ENCODE data around the gene HDDC3. TPM values are rescaled to one million over a fixed set of nuclear protein-coding genes. Genes with fewer than 3 reads are reported as not detected.

HDDC3 gene, protein sequence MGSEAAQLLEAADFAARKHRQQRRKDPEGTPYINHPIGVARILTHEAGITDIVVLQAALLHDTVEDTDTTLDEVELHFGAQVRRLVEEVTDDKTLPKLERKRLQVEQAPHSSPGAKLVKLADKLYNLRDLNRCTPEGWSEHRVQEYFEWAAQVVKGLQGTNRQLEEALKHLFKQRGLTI
- total RNA-seq, result 10 to 100 TPM; 33.2 to 39.3 TPM

GRCh38 chr15:90931828-90932659 lies at the start of gene HDDC3:
HDDC3 (minus strand) TSS chr15:90932549; CDS start chr15:90932540, 9 bp downstream.
- Mint-ChIP-seq H3K27ac (peak within 1 kb of the TSS; percentile 100), H3K27me3 (no peaks in the 10 kb centered on the region), H3K9me3 (ENCODE audit: low read depth) (no peaks in the 10 kb centered on the region), H3K4me3 (peak within 1 kb of the TSS; percentile 99), H3K4me1 (peaks cover 62% of the 10 kb centered on the region), H3K36me3 (peaks cover 20% of the 10 kb centered on the region)
- CTCF ChIA-PET, result interaction anchor here (0.6 to 8.6 kb wide), 60 partner anchors 9 to 833 kb away, joined by 3 to 181 read pairs (median 5); partner anchors contain the start of genes BLM, FES, FURIN and MAN2A2
- ATAC-seq, result peak; percentile 52
- peak; percentile 95 for DNase-seq

DNA sequence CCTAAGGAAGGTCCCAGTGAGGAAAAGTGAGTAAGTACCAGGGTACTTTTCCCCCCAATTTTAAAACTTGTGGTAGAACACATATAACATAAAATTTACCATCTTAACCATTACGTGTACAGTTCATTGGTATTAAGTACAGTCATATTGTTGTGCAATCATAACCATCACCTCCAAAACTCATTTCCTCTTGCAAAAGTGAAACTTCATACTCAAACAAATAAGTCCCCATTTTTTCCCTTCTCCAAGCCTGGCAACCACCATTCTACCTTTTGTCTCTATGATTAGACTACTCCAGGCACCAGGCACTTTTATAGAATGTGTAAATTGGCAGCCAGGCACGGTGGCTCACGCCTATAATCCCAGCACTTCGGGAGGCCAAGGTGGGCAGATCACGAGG lies 49.8 kb upstream of the HDDC3 start:
- Mint-ChIP-seq H3K36me3 (peaks cover 74% of the 10 kb centered on the region), H3K4me3 (no peak overlapping the region), H3K27me3 (no peaks in the 10 kb centered on the region), H3K27ac (peak overlapping the region; percentile 34), H3K9me3 (ENCODE audit: low read depth) (no peaks in the 10 kb centered on the region), H3K4me1 (peaks cover 38% of the 10 kb centered on the region)
- no peak for DNase-seq
- peak; percentile 12 for ATAC-seq
- CTCF ChIA-PET, result interaction anchor here (1.2 to 1.5 kb wide), 2 partner anchors 11 to 25 kb away, joined by 3 to 4 read pairs; no protein-coding TSS in a partner anchor

GRCh38 chr15:90981681-90982080 lies 49.3 kb upstream of the HDDC3 start:
- no peaks in the 10 kb centered on the region for H3K27me3 Mint-ChIP-seq
- no peak for DNase-seq
- no peaks in the 10 kb centered on the region for H3K9me3 Mint-ChIP-seq (ENCODE audit: low read depth)
- H3K36me3 Mint-ChIP-seq, result peaks cover 73% of the 10 kb centered on the region
- peaks cover 36% of the 10 kb centered on the region for H3K4me1 Mint-ChIP-seq
- no peak for ATAC-seq
- CTCF ChIA-PET, result interaction anchor here (0.5 to 1.3 kb wide), 4 partner anchors 17 to 51 kb away, joined by 3 to 4 read pairs (median 4); no protein-coding TSS in a partner anchor
- peak overlapping the region; percentile 4 for H3K27ac Mint-ChIP-seq
- H3K4me3 Mint-ChIP-seq, result no peak overlapping the region

DNA sequence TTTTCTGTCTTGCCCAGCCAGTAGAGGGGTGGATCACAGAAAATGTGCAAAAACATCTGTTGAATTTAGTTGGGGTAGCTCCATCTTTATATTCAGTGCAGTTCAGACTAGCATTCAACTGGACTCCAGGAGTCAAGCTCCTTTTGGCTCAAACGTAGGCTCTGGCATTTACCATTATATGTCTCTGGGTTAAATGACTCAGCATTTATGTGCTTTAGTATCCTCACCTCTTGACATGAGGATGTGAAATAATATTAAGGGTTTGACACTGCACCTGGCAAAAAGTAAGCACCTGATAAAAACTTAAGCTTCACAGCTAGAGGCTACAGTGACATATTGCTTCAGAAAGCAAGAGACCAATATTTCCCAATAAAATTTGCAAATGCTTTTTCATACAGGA lies 47.2 kb upstream of the HDDC3 start:
- no peak overlapping the region for H3K4me3 Mint-ChIP-seq
- peaks cover 27% of the 10 kb centered on the region for H3K4me1 Mint-ChIP-seq
- H3K36me3 Mint-ChIP-seq, result peaks cover 77% of the 10 kb centered on the region

GRCh38 chr15:90974216-90974615 lies 41.9 kb upstream of the HDDC3 start:
- DNase-seq (no peak), ATAC-seq (no peak)
- H3K27ac Mint-ChIP-seq, result no peak overlapping the region
- H3K4me3 Mint-ChIP-seq, result no peak overlapping the region
- peaks cover 63% of the 10 kb centered on the region for H3K36me3 Mint-ChIP-seq
- H3K4me1 Mint-ChIP-seq, result no peaks in the 10 kb centered on the region
- CTCF ChIA-PET, result no interaction called here
- H3K27me3 Mint-ChIP-seq, result no peaks in the 10 kb centered on the region
- no peaks in the 10 kb centered on the region for H3K9me3 Mint-ChIP-seq (ENCODE audit: low read depth)

More for the DNA sequence above, 47.2 kb upstream of the HDDC3 start:
- no peaks in the 10 kb centered on the region for H3K9me3 Mint-ChIP-seq (ENCODE audit: low read depth)
- CTCF ChIA-PET, result interaction anchor here (0.9 to 3.6 kb wide), 5 partner anchors 23 to 70 kb away, joined by 3 to 21 read pairs (median 4); no protein-coding TSS in a partner anchor
- no peak for DNase-seq
- peak overlapping the region; percentile 45 for H3K27ac Mint-ChIP-seq
- no peaks in the 10 kb centered on the region for H3K27me3 Mint-ChIP-seq
- no peak for ATAC-seq

DNA sequence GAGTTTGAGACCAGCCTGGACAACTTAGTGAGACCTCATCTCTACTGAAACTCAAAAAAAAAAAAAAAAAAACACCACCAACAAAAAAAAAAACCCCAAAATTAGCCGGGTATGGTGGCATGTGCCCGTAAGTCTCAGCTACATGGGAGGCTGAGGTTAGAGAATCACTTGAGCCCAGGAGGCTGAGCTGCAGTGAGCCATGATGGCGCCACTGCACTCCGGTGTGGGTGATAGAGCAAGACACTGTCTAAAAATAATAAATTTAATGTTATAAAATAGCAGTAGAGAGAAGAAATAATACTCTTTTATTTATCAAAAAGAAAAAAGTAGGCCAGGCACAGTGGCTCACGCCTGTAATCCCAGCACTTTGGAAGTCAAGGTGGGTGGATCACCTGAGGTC lies 39.8 kb upstream of the HDDC3 start:
- no peaks in the 10 kb centered on the region for H3K27me3 Mint-ChIP-seq
- CTCF ChIA-PET, result interaction anchor here (3.1 kb wide), 1 partner anchor 15 kb away, joined by 16 read pairs; no protein-coding TSS in a partner anchor
- H3K4me3 Mint-ChIP-seq, result no peak overlapping the region
- peaks cover 67% of the 10 kb centered on the region for H3K36me3 Mint-ChIP-seq
- no peak for DNase-seq
- H3K9me3 Mint-ChIP-seq (ENCODE audit: low read depth), result no peaks in the 10 kb centered on the region
- no peak for ATAC-seq
- no peak overlapping the region for H3K27ac Mint-ChIP-seq
- H3K4me1 Mint-ChIP-seq, result no peaks in the 10 kb centered on the region

GRCh38 chr15:90970274-90970673 lies 37.9 kb upstream of the HDDC3 start:
- no peak overlapping the region for H3K27ac Mint-ChIP-seq
- H3K27me3 Mint-ChIP-seq, result no peaks in the 10 kb centered on the region
- peaks cover 70% of the 10 kb centered on the region for H3K36me3 Mint-ChIP-seq
- CTCF ChIA-PET, result interaction anchor here (3.1 kb wide), 1 partner anchor 13 kb away, joined by 16 read pairs; no protein-coding TSS in a partner anchor
- H3K4me3 Mint-ChIP-seq, result no peak overlapping the region
- peaks cover under 1% of the 10 kb centered on the region for H3K4me1 Mint-ChIP-seq
- ATAC-seq (no peak), DNase-seq (no peak)
- no peaks in the 10 kb centered on the region for H3K9me3 Mint-ChIP-seq (ENCODE audit: low read depth)

- Mint-ChIP-seq H3K4me1 (peaks cover 2% of the 10 kb centered on the region), H3K4me3 (no peak overlapping the region), H3K27ac (no peak overlapping the region), H3K27me3 (no peaks in the 10 kb centered on the region), H3K36me3 (peaks cover 65% of the 10 kb centered on the region), H3K9me3 (ENCODE audit: low read depth) (no peaks in the 10 kb centered on the region)
- ATAC-seq (no peak), DNase-seq (no peak)
- CTCF ChIA-PET, result interaction anchor here (1.9 kb wide), 1 partner anchor 12 kb away, joined by 9 read pairs; no protein-coding TSS in a partner anchor
These were observed 36.1 kb upstream of the HDDC3 start for GRCh38 chr15:90968434-90968833.

- H3K27ac Mint-ChIP-seq, result no peak overlapping the region
- DNase-seq (no peak), ATAC-seq (no peak)
- CTCF ChIA-PET, result interaction anchor here (0.5 to 1.9 kb wide), 2 partner anchors 11 to 1194 kb away, joined by 3 to 9 read pairs; no protein-coding TSS in a partner anchor
- H3K4me1 Mint-ChIP-seq, result peaks cover 2% of the 10 kb centered on the region
- peaks cover 64% of the 10 kb centered on the region for H3K36me3 Mint-ChIP-seq
- no peaks in the 10 kb centered on the region for H3K9me3 Mint-ChIP-seq (ENCODE audit: low read depth)
- H3K27me3 Mint-ChIP-seq, result no peaks in the 10 kb centered on the region
- no peak overlapping the region for H3K4me3 Mint-ChIP-seq
These were observed 34.9 kb upstream of the HDDC3 start for GRCh38 chr15:90967206-90967605.

DNA sequence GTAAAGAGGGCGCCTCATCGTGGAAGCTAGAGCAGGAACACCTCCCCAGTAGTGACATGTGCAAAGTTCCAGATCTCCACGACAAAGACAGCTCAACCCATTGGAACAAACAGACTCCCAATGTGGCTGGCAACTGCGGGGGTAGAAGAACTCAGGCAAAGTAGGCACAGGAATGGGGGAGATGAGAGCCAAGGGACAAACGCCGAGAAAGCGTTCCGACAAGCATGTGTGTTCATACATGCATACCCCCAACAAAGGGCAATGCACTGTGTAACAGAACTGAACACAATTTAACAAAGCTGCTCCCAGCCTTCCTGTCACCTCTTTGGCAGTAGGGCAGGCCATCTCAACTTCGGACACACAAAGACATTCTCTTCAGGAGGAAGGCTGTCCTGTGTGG lies 33.9 kb upstream of the HDDC3 start:
- H3K27me3 Mint-ChIP-seq, result no peaks in the 10 kb centered on the region
- no peak overlapping the region for H3K4me3 Mint-ChIP-seq

GRCh38 chr15:90962021-90962420 lies 29.7 kb upstream of the HDDC3 start:
- ATAC-seq (no peak), DNase-seq (no peak)
- H3K27me3 Mint-ChIP-seq, result no peaks in the 10 kb centered on the region
- peaks cover 50% of the 10 kb centered on the region for H3K36me3 Mint-ChIP-seq
- H3K9me3 Mint-ChIP-seq (ENCODE audit: low read depth), result no peaks in the 10 kb centered on the region
- peaks cover 10% of the 10 kb centered on the region for H3K4me1 Mint-ChIP-seq
- no peak overlapping the region for H3K4me3 Mint-ChIP-seq
- CTCF ChIA-PET, result interaction anchor here (1.7 to 2.2 kb wide), 2 partner anchors 27 to 71 kb away, joined by 5 read pairs; partner anchors contain the start of gene UNC45A
- H3K27ac Mint-ChIP-seq, result peak overlapping the region; percentile 25

More for the DNA sequence above, 33.9 kb upstream of the HDDC3 start:
- ATAC-seq, result no peak
- CTCF ChIA-PET, result interaction anchor here (1.0 to 1.2 kb wide), 2 partner anchors 9 to 12 kb away, joined by 4 to 8 read pairs; no protein-coding TSS in a partner anchor
- no peak overlapping the region for H3K27ac Mint-ChIP-seq
- H3K4me1 Mint-ChIP-seq, result peaks cover 4% of the 10 kb centered on the region
- no peak for DNase-seq
- no peaks in the 10 kb centered on the region for H3K9me3 Mint-ChIP-seq (ENCODE audit: low read depth)
- H3K36me3 Mint-ChIP-seq, result peaks cover 73% of the 10 kb centered on the region

GRCh38 chr15:90960298-90961091 lies 28.1 kb upstream of the HDDC3 start:
- H3K4me3 Mint-ChIP-seq, result no peak overlapping the region
- no peaks in the 10 kb centered on the region for H3K27me3 Mint-ChIP-seq
- peaks cover 41% of the 10 kb centered on the region for H3K36me3 Mint-ChIP-seq
- CTCF ChIA-PET, result interaction anchor here (0.9 to 2.1 kb wide), 4 partner anchors 18 to 89 kb away, joined by 3 to 6 read pairs (median 4); no protein-coding TSS in a partner anchor
- H3K9me3 Mint-ChIP-seq (ENCODE audit: low read depth), result no peaks in the 10 kb centered on the region
- no peak overlapping the region for H3K27ac Mint-ChIP-seq
- peaks cover 17% of the 10 kb centered on the region for H3K4me1 Mint-ChIP-seq
- DNase-seq (no peak), ATAC-seq (no peak)
